AG08395 (cell line): ENCODE measurements around the gene NPRL2.

Source experiments
- DNase-seq: peaks from one replicate; pipeline ENCODE4 v3.0.0; 2012; ENCODE audit warnings: mixed read lengths, low spot score

Gene NPRL2

GRCh38 chr3:50350527-50351322 lies at the start of gene NPRL2, which contains the start of gene CYB561D2:
NPRL2 (minus strand) TSS chr3:50350775; CDS start chr3:50350652, 123 bp downstream.
CYB561D2 (plus strand) TSS chr3:50350862; CDS start chr3:50351434, 572 bp downstream.
- DNase-seq, result peak; percentile 97

GRCh38 chr3:50396502-50396901 lies 45.9 kb upstream of the NPRL2 start:
- no peak for DNase-seq

- DNase-seq, result no peak
These were observed 44.7 kb upstream of the NPRL2 start for GRCh38 chr3:50395070-50395860.

GRCh38 chr3:50393061-50393460 lies 42.5 kb upstream of the NPRL2 start:
- no peak for DNase-seq

GRCh38 chr3:50392101-50392715 lies 41.6 kb upstream of the NPRL2 start:
- DNase-seq, result no peak

- DNase-seq, result no peak
These were observed 40.1 kb upstream of the NPRL2 start for GRCh38 chr3:50390508-50391224.

- no peak for DNase-seq
These were observed 38.8 kb upstream of the NPRL2 start for GRCh38 chr3:50389414-50389767.

- DNase-seq, result no peak
These were observed 38.3 kb upstream of the NPRL2 start for GRCh38 chr3:50388720-50389413.

- peak; percentile 47 for DNase-seq
These were observed 37.6 kb upstream of the NPRL2 start for GRCh38 chr3:50388016-50388719.

- DNase-seq, result no peak
These were observed 35.2 kb upstream of the NPRL2 start for GRCh38 chr3:50385754-50386153.

- DNase-seq, result no peak
These were observed 33.2 kb upstream of the NPRL2 start for GRCh38 chr3:50383750-50384149.

- DNase-seq, result no peak
These were observed 32.1 kb upstream of the NPRL2 start for GRCh38 chr3:50382722-50383121.

- DNase-seq, result no peak
These were observed 30.8 kb upstream of the NPRL2 start for GRCh38 chr3:50381383-50381782.

- DNase-seq, result no peak
These were observed 30.0 kb upstream of the NPRL2 start for GRCh38 chr3:50380405-50381085.

- DNase-seq, result no peak
These were observed 28.2 kb upstream of the NPRL2 start for GRCh38 chr3:50378757-50379156.

- no peak for DNase-seq
These were observed 27.4 kb upstream of the NPRL2 start for GRCh38 chr3:50378024-50378423.

- DNase-seq, result peak; percentile 29
These were observed 24.8 kb upstream of the NPRL2 start for GRCh38 chr3:50375258-50375931.

- DNase-seq, result no peak
These were observed 24.0 kb upstream of the NPRL2 start for GRCh38 chr3:50374363-50375257.
